DOHH2 (cell line): ENCODE measurements around the gene RAC3.

Experiments
- CTCF ChIP-seq: fragments of 200-600 bp; sonication (generic); IDR thresholded peaks from one replicate; pipeline ENCODE4 v1.5.1; 2014; ENCODE audit warnings: antibody characterized with exemption, mild to moderate bottlenecking, low read depth, low read length; ENCODE audit not compliant: poor library complexity, severe bottlenecking
- EZH2phosphoT487 ChIP-seq: fragments of 200-600 bp; sonication (generic); IDR thresholded peaks from 2 replicates; pipeline ENCODE4 v1.6.1; 2017; ENCODE audit warnings: borderline replicate concordance, mild to moderate bottlenecking, antibody characterized with exemption, low read length, moderate library complexity, mixed read lengths

- TF ChIP-seq CTCF (no peak), EZH2phosphoT487 (no peak)
These were observed 13.8 kb upstream of the RAC3 start for GRCh38 chr17:82017612-82018151.
